Coronary artery (tissue), 2 donors: ENCODE results near the gene DNTTIP2.
"Not testable (repeated sequence)": the region's sequence is repeated elsewhere in the genome, so short reads cannot be mapped to it uniquely, and the experiment has no call there.

Experiments used
- DNase-seq: peaks from one replicate; pipeline ENCODE4 v3.0.0-alpha.2; 2017; ENCODE audit warnings: low spot score
- H3K27ac ChIP-seq, 2 donors: fragments of 200-600 bp; sonication (generic); one replicate each; pipeline ENCODE4 v1.5.1; 2016 to 2019
- H3K4me3 ChIP-seq: fragments of 200-600 bp; sonication (generic); 2 replicates; pipeline ENCODE4 v1.5.1; 2016; ENCODE audit warnings: mild to moderate bottlenecking, moderate library complexity
- TF ChIP-seq, protein P1 (sequence below): fragments of 200-600 bp; sonication (generic); IDR thresholded peaks from one replicate; pipeline ENCODE4 v1.5.1; 2019; ENCODE audit warnings: antibody characterized with exemption

The DNTTIP2 gene

DNA sequence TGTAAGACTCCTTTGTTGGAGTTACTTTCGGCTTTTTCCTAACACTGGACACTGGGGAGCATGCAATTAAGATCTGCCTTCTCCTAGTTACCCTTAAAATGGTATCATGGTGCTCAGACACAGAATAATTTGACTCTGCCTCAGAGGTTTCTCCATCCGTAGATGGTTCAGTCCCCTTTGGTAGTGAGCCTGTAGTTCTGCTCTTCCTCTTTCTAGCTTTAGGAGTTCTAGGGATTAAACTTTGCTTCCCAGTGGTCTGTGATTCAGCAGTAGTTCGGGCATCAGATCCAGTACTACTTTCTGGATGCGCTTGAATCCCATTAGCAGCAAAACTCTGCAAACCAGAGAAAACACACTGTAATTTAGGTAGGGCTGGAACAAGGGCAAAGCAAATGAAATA lies 1.5 kb downstream of the DNTTIP2 start:
- Histone ChIP-seq H3K27ac (no peak overlapping the region), H3K4me3 (no peak overlapping the region)
- no peak for DNase-seq
- TF ChIP-seq, protein P1, sequence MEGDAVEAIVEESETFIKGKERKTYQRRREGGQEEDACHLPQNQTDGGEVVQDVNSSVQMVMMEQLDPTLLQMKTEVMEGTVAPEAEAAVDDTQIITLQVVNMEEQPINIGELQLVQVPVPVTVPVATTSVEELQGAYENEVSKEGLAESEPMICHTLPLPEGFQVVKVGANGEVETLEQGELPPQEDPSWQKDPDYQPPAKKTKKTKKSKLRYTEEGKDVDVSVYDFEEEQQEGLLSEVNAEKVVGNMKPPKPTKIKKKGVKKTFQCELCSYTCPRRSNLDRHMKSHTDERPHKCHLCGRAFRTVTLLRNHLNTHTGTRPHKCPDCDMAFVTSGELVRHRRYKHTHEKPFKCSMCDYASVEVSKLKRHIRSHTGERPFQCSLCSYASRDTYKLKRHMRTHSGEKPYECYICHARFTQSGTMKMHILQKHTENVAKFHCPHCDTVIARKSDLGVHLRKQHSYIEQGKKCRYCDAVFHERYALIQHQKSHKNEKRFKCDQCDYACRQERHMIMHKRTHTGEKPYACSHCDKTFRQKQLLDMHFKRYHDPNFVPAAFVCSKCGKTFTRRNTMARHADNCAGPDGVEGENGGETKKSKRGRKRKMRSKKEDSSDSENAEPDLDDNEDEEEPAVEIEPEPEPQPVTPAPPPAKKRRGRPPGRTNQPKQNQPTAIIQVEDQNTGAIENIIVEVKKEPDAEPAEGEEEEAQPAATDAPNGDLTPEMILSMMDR: no peak

DNA sequence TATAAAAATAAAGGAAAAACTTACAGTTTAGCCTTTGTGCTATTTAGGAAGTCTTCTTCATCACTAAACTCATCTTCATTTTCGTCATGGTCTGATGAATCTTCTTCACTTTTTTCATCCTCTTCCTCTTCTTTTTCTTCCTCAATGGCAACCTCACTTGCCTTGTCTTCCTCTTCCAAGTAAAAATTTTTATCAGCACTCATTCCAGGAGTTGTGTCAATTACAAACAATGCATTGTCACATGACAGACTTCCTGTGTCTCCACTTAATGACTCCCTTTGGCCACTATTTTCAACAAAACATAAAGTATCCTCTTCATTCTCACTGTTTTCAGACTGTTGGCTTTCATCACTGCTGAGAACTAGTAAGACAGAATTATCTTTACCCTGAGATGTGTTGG lies 2.8 kb downstream of the DNTTIP2 start:
- TF ChIP-seq, protein P1: no peak
- peak overlapping the region; percentile 11 for H3K4me3 ChIP-seq
- DNase-seq: no peak
- H3K27ac ChIP-seq: no peak overlapping the region

DNA sequence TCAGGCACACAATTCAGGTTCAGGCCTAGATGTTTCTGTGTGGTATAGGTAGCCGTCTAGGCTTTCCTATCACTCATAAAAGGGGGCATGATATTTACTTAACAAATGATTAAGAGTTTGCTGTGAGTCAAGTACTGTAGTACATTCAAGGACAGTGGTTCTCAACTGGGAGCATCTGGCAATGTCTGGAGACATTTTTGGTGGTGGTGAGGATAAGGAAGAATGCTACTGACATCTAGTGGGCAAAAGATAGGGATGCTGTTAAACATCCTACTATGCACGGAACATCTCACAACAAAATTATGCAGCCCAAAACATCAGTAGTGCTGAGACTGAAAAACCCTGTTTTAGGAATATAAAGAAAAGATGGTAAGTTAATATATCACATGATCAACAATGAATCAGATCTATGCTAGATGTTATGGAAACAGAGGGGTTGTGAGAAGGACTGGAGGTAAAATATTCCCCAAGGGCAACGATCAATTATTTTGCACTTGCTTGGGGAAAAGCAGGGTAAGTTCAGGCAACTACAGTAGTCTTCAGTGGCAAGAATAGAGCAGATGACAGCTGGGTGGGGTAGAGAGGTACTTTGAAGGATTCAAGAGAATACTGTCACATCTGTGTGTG lies 4.9 kb downstream of the DNTTIP2 start:
- Histone ChIP-seq H3K27ac (no peak overlapping the region), H3K4me3 (no peak overlapping the region)
- DNase-seq: no peak
- TF ChIP-seq, protein P1: no peak

DNA sequence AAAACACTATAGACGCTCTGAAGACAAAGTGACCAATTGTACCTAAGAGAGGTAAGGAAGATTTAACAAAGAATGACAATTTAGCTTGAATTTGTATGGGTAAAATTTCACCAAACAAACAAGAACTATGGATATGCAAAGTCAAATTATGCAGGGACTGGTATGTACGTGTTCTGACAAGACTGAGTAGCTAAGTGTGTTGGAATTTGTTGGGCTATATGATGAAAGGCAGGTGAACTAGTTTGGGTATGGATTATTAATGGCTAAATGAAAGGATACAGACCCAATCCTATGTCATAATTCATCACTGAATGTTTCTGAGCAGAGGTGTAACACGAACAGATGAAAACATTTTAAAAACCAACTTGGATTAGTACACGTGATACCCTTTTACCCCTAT lies 7.6 kb downstream of the DNTTIP2 start:
- Histone ChIP-seq H3K27ac (no peak overlapping the region), H3K4me3 (no peak overlapping the region)
- TF ChIP-seq, protein P1: no peak
- DNase-seq: no peak

DNA sequence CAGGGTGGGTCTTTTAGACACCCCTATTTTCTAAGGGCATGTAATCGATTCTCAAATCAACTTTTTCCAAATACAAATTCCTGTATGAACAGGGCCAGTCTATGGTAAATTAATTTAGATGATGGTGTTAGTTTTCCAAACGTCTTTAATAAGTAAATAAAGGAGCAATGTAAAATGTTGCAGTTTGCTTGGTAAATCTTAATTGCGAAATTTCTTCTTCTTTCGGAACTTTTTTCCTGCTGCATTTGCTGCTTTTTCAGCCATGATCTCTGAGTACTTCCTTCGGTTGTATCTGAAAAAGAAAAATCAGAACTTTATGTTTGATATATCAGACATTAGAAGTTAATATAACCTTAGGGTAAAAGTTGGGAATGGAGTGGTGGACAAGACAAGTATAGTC lies 9.4 kb downstream of the DNTTIP2 start:
- H3K4me3 ChIP-seq: no peak overlapping the region
- no peak for DNase-seq
- H3K27ac ChIP-seq: no peak overlapping the region
- TF ChIP-seq, protein P1: no peak

DNA sequence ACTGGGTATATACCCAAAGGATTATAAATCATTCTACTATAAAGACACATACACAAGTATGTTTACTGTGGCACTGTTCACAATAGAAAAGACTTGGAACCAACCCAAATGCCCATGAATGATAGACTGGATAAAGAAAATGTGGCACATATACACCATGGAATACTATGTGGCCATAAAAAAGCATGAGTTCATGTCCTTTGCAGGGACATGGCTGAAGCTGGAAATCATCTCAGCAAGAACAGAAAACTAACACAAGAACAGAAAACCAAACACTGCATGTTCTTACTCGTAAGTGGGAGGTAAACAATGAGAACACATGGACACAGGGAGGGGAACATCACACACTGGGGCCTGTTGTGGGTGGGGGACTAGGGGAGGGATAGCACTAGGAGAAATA lies 10.5 kb downstream of the DNTTIP2 start:
- DNase-seq, H3K27ac ChIP-seq, H3K4me3 ChIP-seq: not testable (repeated sequence)

DNA sequence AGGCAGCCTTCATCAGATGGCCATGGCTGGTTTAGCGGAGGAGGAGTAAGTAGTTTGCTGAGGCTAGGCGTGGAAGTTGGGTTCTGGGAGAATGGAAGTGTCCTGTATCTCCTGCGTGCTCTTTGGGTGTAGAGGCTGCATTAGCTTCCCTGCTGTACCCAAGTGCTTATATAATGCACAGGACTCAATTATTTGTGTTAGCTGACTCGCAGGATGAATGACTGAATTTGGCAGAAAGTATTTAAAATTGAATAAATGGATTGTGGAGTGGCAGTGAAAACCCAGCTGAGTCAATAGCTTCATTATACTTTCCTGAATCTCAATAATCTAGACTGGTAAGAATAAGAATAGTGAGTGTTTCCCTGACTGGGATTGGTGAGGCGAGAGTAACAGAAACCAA lies 13.8 kb downstream of the DNTTIP2 start:
- DNase-seq: no peak
- H3K27ac ChIP-seq: no peak overlapping the region
- no peak overlapping the region for H3K4me3 ChIP-seq
- TF ChIP-seq, protein P1: no peak
